Neural progenitor cell (in vitro differentiated cells): ENCODE measurements around the gene ADAMTSL1.

Experiments used
- CTCF ChIP-seq: fragments of 200-600 bp; sonication (generic); IDR thresholded peaks from 2 replicates; pipeline ENCODE4 v1.5.1; 2017; ENCODE audit warnings: antibody characterized with exemption, mild to moderate bottlenecking
- EZH2 ChIP-seq: fragments of 200-600 bp; sonication (generic); IDR thresholded peaks from 2 replicates; pipeline ENCODE4 v1.6.1; 2017; ENCODE audit warnings: antibody characterized with exemption, mild to moderate bottlenecking, moderate library complexity

GRCh38 chr9:18795947-18796671 lies 322.2 kb downstream of the ADAMTSL1 start:
- TF ChIP-seq CTCF, result no peak
- no peak for TF ChIP-seq EZH2
